Activated CD8-positive, alpha-beta memory T cell treated with anti-CD3 and anti-CD28 coated beads, Interleukin-2, amount 10 ng/mL, durations not matched to agents 7 days and 5 days (primary cell): ENCODE measurements around the gene ARL4D. TPM values are rescaled to one million over a fixed set of nuclear protein-coding genes. Genes with fewer than 3 reads are reported as not detected.
"Not testable (repeated sequence)": the region's sequence is repeated elsewhere in the genome, so short reads cannot be mapped to it uniquely, and the experiment has no call there.

ENCODE experiments used
- ATAC-seq: fragments of 150-1000 bp; cut with Tn5 transposase; one replicate; pipeline ENCODE4 v1.10.0; 2021; ENCODE audit warnings: moderate library complexity
- CTCF ChIA-PET: fragments of 350-600 bp; sonication (Branson Sonifier 250); formaldehyde crosslinking; loops from one replicate; lab custom pipeline; 2021; ENCODE audit warnings: antibody characterized with exemption; lab: Charles Lee
- DNase-seq: peaks from one replicate; pipeline ENCODE4 v3.0.0-alpha.2; 2020
- H3K27ac Mint-ChIP-seq: one replicate; pipeline ENCODE4 v1.8.0; 2021; ENCODE audit warnings: mild to moderate bottlenecking, mixed read lengths
- H3K27me3 Mint-ChIP-seq: one replicate; pipeline ENCODE4 v1.8.0; 2021; ENCODE audit warnings: mixed read lengths
- H3K36me3 Mint-ChIP-seq: one replicate; pipeline ENCODE4 v1.8.0; 2021; ENCODE audit warnings: mild to moderate bottlenecking, mixed read lengths
- H3K4me1 Mint-ChIP-seq: one replicate; pipeline ENCODE4 v1.8.0; 2021; ENCODE audit warnings: mixed read lengths
- H3K4me3 Mint-ChIP-seq: one replicate; pipeline ENCODE4 v1.8.0; 2021; ENCODE audit warnings: mild to moderate bottlenecking, moderate library complexity, mixed read lengths
- H3K9me3 Mint-ChIP-seq: one replicate; pipeline ENCODE4 v1.8.0; 2022; ENCODE audit warnings: low read depth, mixed read lengths
- total RNA-seq, 2 experiments: library from RNA; stranded (reverse); gene quantifications; one replicate each; pipeline ENCODE4 v1.2.3, GENCODE V29; 2021

Gene ARL4D
- total RNA-seq, 2 experiments from 2014 or later = 2.5 to 3.2 TPM

DNA sequence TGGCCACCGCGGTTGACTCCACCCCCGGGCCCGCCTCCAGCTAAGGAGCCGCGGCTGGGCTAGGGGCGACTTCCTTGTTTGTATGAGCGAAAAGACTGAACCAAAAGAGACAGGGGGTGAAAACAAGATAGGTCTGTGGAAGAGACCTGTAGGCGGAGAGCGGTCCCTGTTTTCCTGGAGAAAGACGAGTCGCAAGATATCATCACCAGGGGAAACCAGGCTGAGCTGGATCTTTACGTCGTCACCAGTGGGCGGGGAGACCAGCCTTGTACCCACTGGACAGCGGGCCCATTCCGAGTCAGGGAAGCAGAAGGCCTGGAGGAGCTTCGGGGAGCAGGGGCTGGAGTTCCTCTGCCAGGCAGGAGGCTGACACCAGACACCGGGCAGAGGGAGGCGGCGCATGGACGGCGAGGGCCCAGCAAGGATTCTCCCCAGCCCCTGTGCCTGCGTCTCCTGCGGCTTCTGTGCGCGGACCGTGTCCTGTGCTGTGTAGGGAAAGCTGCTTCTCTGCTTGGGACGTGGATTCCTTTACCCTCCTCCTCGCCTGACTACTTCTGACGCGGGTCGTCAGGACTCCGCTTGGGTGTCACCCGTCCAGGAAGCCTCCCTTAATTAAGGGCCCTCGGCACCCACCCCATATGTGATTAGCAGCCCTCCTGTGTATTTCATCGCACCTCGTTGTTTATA is 10.3 kb upstream of the ARL4D start:
- Mint-ChIP-seq H3K36me3 (no peaks in the 10 kb centered on the region), H3K27me3 (no peaks in the 10 kb centered on the region), H3K27ac (peak overlapping the region; percentile 98), H3K4me1 (peaks cover 21% of the 10 kb centered on the region), H3K4me3 (peak overlapping the region; percentile 97), H3K9me3 (no peaks in the 10 kb centered on the region)
- peak; percentile 79 for ATAC-seq
- CTCF ChIA-PET = interaction anchor here (0.8 to 5.0 kb wide), 10 partner anchors 10 to 313 kb away, joined by 3 to 63 read pairs (median 4); partner anchors contain the start of genes ARL4D and DHX8
- DNase-seq = peak; percentile 94

DNA sequence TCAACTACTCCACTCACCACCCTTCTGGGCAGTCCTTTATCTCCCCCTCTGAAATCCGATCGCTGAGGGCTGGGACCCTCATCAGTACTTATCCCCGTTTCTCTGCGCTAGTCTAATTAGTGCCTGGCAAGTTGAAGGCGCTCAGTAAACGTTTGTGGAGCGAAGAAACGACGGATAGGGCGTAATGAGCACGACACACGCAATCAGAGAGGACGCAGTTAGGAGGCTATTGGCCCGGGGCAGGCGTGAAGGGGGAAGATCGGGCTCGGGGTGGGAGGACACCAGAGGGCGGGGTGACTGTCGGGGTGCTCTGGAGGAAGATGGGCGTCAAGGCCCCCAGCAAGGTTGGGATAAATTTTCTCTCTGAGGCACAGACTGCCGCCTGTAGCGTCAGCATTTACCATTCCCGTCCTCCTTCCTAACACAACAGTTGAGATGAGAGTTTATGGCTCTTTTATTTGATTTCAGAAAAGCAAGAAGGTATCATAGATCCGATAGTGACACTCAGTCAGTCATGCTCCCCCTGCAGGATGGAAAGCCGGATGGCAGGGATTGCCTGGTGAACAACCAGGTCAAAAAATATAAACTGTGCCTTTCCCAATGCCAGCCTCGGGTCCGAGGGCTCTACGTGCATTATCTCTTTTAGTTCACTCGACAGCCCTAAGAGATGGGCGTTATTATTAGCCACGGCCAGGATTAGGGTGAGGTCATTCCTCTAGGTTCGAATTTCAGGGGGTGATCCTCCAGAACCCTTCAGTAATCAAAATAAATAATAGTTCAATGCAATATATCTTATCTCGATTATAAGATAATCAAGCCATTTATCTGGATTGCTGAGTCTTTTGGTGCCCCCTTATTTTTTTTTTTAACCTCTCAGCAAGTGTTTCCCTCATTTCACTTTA is 9.5 kb upstream of the ARL4D start:
- Mint-ChIP-seq H3K4me1 (peaks cover 28% of the 10 kb centered on the region), H3K4me3 (peak overlapping the region; percentile 97), H3K27ac (peak overlapping the region; percentile 98), H3K36me3 (no peaks in the 10 kb centered on the region), H3K9me3 (no peaks in the 10 kb centered on the region), H3K27me3 (no peaks in the 10 kb centered on the region)
- CTCF ChIA-PET = interaction anchor here (0.6 to 5.0 kb wide), 7 partner anchors 9 to 312 kb away, joined by 3 to 63 read pairs (median 10); partner anchors contain the start of genes ARL4D and DHX8
- DNase-seq (peak; percentile 93), ATAC-seq (peak; percentile 82)

DNA sequence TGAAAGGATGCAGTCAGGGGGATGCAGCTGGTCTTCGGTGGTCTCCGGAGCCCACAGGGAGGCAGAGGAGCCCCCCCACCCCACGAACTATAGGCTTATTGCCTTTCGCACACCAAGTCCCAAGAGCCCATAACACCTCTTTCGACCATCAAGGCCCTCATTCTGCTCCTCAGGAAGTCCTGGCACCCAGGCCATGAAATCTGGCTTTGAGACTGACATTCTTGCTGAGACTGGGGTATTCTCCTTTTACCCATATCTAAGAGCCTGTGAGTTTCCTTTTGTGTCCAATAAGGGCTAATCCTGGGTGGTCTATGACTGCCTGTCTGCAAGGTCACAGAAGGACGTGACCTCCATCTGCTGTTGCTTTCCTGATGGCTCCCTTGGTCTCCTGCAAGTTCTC is 6.4 kb upstream of the ARL4D start:
- CTCF ChIA-PET = interaction anchor here (1.2 to 7.6 kb wide), 5 partner anchors 8 to 92 kb away, joined by 3 to 222 read pairs (median 7); partner anchors contain the start of gene DHX8
- ATAC-seq (no peak), DNase-seq (no peak)
- Mint-ChIP-seq H3K4me3 (no peak overlapping the region), H3K36me3 (no peaks in the 10 kb centered on the region), H3K27ac (no peak overlapping the region), H3K9me3 (no peaks in the 10 kb centered on the region), H3K4me1 (peaks cover 28% of the 10 kb centered on the region), H3K27me3 (no peaks in the 10 kb centered on the region)

DNA sequence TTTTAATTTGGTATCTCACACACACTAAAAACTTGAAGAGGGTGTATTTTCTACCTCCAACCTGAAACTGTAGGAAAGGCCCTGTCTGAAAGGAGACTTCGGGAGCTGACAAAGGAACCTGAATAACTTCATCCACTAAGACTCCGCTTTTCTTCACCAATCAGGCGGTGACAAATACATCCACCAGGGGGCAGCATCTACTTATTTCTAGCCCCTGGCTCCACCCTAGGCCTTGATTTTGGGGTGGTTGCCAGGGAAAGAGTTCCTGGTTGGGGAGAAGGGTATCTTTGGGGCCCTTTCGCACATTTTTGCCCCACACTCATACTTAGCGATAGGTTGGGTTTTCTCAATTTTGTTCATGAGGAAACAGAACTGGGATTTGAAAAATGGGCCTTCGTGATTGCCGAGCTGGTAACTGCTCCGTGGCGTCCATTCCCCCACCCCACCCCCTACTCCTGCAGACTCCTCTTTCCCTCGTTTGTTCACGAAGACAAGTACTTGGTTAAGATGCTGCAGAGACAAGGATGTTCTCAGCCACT is 4.8 kb upstream of the ARL4D start:
- no peak overlapping the region for H3K4me3 Mint-ChIP-seq
- H3K36me3 Mint-ChIP-seq = no peaks in the 10 kb centered on the region
- H3K9me3 Mint-ChIP-seq = no peaks in the 10 kb centered on the region
- H3K4me1 Mint-ChIP-seq = peaks cover 31% of the 10 kb centered on the region
- H3K27me3 Mint-ChIP-seq = no peaks in the 10 kb centered on the region
- peak; percentile 94 for DNase-seq
- H3K27ac Mint-ChIP-seq = peak overlapping the region; percentile 43
- CTCF ChIA-PET = interaction anchor here (0.6 to 7.6 kb wide), 33 partner anchors 9 to 280 kb away, joined by 3 to 222 read pairs (median 4); partner anchors contain the start of gene DHX8
- ATAC-seq = peak; percentile 57

DNA sequence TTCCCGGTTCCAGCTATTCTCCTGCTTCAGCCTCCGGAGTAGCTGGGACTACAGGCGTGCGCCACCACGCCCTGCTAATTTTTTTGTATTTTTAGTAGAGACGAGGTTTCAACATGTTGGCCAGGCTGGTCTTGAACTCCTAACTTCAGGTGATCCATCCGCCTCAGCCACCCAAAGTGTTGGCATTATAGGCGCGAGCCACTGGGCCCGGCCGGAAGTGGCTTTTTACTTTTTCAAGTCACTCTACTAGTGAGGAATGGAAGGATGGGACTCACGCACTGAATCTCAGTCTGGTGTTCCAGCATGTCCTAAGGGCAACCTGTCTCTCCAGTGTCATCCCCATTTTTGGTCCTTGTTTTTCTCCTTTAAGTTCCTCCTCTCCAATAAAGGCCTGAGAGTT is 4.1 kb upstream of the ARL4D start:
- not testable (repeated sequence) for ATAC-seq, DNase-seq, H3K36me3 Mint-ChIP-seq, H3K27me3 Mint-ChIP-seq, H3K4me3 Mint-ChIP-seq, H3K9me3 Mint-ChIP-seq, H3K27ac Mint-ChIP-seq
- CTCF ChIA-PET = interaction anchor here (0.7 to 7.6 kb wide), 24 partner anchors 9 to 182 kb away, joined by 3 to 222 read pairs (median 4); partner anchors contain the start of gene DHX8
- peaks cover 30% of the 10 kb centered on the region for H3K4me1 Mint-ChIP-seq

DNA sequence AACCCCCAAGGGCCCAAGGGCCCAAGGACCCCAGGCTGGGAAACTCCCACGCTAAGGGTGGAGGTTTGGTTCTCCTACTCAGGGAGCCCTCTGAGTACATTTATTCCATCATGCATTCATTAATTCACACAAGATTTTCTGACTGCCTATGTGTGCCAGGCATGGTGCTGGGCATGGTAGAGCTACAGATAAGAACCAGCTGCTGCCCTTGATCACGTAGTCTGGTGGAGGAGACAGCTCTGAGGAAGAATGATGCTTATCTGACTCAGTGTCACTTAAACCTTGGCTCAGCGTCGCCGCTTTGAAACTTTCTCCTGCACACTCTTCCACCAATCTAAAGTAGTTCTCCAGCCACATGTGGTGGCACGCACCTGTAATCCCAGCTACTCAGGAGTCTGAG is 3.6 kb upstream of the ARL4D start:
- no peak for ATAC-seq
- no peak overlapping the region for H3K4me3 Mint-ChIP-seq
- H3K9me3 Mint-ChIP-seq = no peaks in the 10 kb centered on the region
- no peak for DNase-seq
- H3K36me3 Mint-ChIP-seq = no peaks in the 10 kb centered on the region
- no peak overlapping the region for H3K27ac Mint-ChIP-seq
- H3K4me1 Mint-ChIP-seq = peaks cover 27% of the 10 kb centered on the region
- H3K27me3 Mint-ChIP-seq = no peaks in the 10 kb centered on the region
- CTCF ChIA-PET = interaction anchor here (1.0 to 7.6 kb wide), 9 partner anchors 8 to 181 kb away, joined by 3 to 222 read pairs (median 10); partner anchors contain the start of gene DHX8

DNA sequence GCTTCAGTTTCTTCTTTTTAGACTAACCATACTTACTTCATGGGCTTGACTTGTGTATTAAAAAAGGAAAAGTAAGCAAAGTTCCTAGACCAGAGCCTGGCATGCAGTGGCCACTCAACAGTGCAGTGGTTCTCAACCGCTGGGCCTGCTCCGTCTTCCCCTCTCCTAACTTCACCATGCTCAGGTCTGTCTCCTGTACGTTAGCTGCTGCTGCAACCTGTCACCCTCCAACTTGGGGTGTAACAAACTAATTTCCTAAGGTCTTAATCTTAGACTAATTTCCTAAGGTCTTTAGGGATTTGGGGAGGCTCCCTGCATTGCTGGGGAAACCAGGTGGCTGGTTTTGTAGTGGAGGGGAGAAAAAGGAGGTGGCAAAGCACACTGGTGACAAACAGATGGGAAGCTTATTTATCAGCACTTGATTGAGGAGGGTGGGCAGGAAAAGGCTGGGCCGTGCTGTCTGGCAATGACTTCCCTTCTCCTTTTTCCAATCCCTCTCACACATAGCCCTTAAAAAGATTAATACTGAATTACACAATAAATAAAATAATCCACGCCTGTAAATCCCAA is 2.2 kb upstream of the ARL4D start:
- CTCF ChIA-PET = interaction anchor here (1.1 to 7.6 kb wide), 3 partner anchors 9 to 88 kb away, joined by 3 to 222 read pairs (median 20); partner anchors contain the start of gene DHX8
- DNase-seq (no peak), ATAC-seq (no peak)
- Mint-ChIP-seq H3K36me3 (no peaks in the 10 kb centered on the region), H3K27me3 (no peaks in the 10 kb centered on the region), H3K9me3 (no peaks in the 10 kb centered on the region), H3K4me3 (no peak overlapping the region), H3K27ac (no peak overlapping the region), H3K4me1 (peaks cover 30% of the 10 kb centered on the region)

DNA sequence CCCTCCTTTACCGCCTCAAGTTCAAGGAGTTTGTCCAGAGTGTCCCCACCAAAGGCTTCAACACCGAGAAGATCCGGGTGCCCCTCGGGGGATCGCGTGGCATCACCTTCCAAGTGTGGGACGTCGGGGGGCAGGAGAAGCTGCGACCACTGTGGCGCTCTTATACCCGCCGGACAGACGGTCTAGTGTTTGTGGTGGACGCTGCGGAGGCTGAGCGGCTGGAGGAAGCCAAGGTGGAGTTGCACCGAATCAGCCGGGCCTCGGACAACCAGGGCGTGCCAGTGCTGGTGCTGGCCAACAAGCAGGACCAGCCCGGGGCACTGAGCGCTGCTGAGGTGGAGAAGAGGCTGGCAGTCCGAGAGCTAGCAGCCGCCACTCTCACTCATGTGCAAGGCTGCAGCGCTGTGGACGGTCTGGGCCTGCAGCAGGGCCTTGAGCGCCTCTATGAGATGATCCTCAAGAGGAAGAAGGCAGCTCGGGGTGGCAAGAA is 1.1 kb downstream of the ARL4D start:
- DNase-seq (no peak), ATAC-seq (no peak)
- Mint-ChIP-seq H3K36me3 (no peaks in the 10 kb centered on the region), H3K27me3 (no peaks in the 10 kb centered on the region), H3K9me3 (no peaks in the 10 kb centered on the region), H3K4me1 (peaks cover 19% of the 10 kb centered on the region), H3K27ac (peak overlapping the region; percentile 55), H3K4me3 (peak overlapping the region; percentile 87)
- CTCF ChIA-PET = interaction anchor here (0.7 to 5.0 kb wide), 9 partner anchors 8 to 87 kb away, joined by 3 to 69 read pairs (median 5); partner anchors contain the start of gene DHX8

DNA sequence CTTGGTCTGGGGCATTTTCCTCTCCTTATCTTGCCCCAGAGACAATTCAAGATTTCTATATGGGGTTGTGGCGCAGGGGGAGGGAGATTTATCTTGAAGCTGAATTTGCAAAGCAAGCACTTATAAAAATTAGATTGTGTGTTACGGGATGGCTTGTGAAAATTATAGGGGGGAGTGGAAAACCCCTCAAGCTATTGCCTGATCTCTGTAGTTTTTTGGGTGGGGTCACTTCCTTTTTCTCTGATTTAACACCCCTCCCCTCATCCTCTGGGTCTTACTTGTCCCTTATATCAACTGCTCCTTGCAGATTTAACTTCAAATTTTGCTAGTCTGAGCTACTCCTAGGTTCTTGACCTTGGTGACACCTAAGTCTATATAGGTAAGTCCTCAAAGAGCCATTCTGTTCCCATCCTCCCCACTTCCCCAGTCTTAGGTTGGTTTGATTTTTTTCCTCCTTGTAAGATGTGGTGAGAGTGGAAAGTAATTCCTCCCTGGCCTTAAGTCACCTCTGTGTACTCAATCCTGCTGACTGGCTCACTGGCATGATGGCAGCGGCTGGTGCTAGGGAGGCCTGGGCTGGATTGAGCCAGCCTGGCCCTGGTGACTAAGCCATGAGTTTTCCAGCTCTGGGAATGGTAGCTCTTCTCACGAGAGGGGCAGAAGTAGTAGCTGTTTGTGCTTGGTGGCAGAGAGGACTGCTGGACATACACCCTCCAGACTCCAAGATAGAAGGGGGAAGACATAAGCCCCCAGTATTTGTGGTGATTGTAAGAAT is 2.3 kb downstream of the ARL4D start:
- H3K9me3 Mint-ChIP-seq = no peaks in the 10 kb centered on the region
- H3K4me3 Mint-ChIP-seq = no peak overlapping the region
- ATAC-seq = no peak
- H3K36me3 Mint-ChIP-seq = no peaks in the 10 kb centered on the region
- CTCF ChIA-PET = interaction anchor here (2.0 to 5.0 kb wide), 2 partner anchors 9 to 82 kb away, joined by 7 to 69 read pairs; partner anchors contain the start of gene DHX8
- H3K27ac Mint-ChIP-seq = no peak overlapping the region
- H3K4me1 Mint-ChIP-seq = peaks cover 16% of the 10 kb centered on the region
- H3K27me3 Mint-ChIP-seq = peaks cover 5% of the 10 kb centered on the region
- no peak for DNase-seq

DNA sequence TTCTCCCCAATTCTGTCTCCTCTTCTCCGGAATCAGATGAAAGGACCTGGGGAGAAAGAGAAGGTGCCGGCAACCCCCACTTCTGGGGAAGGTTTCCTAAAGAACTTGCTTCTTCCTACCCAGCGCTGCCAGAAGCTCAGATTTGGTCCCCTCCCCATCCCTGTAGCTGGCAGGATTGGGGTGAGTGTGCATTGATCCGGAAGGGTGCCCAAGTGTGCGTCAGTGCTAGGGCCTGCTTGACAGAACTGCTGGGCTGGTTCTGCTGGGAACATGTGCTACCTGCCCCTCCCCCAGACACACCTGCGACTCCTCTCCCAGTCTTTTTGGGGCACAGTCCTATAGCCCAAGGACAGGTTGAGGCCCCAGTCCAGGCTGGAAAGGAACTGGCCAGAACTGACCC is 3.3 kb downstream of the ARL4D start:
- peaks cover 15% of the 10 kb centered on the region for H3K4me1 Mint-ChIP-seq
- H3K4me3 Mint-ChIP-seq = no peak overlapping the region
- peaks cover 5% of the 10 kb centered on the region for H3K27me3 Mint-ChIP-seq
- H3K27ac Mint-ChIP-seq = no peak overlapping the region
- no peaks in the 10 kb centered on the region for H3K9me3 Mint-ChIP-seq
- CTCF ChIA-PET = interaction anchor here (2.2 to 5.0 kb wide), 2 partner anchors 8 to 81 kb away, joined by 14 to 69 read pairs; partner anchors contain the start of gene DHX8
- ATAC-seq (no peak), DNase-seq (no peak)
- H3K36me3 Mint-ChIP-seq = no peaks in the 10 kb centered on the region

DNA sequence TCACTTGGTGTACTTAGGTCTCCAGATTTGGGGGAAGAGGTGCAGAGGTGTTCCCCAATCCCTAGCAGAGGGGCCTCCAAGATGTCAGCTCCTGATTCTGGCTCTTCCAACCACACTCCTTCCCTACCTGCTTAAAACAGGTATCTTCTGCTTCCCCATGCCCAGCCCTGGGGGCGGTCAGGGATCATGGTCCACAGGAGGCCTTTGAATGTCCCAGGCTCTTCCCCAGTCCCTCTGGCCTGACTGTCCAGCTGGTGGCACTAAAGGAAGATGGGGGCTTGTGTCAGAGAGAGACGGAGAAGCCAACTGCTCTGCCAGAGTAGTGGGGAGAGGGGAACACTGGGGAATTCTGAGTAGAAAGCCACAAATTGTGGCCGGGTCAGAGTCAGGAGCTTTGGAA is 3.8 kb downstream of the ARL4D start:
- Mint-ChIP-seq H3K36me3 (no peaks in the 10 kb centered on the region), H3K4me3 (no peak overlapping the region), H3K27ac (no peak overlapping the region), H3K27me3 (peaks cover 8% of the 10 kb centered on the region), H3K4me1 (peaks cover 13% of the 10 kb centered on the region), H3K9me3 (no peaks in the 10 kb centered on the region)
- CTCF ChIA-PET = interaction anchor here (1.6 to 5.0 kb wide), 3 partner anchors 8 to 81 kb away, joined by 5 to 69 read pairs (median 14); partner anchors contain the start of gene DHX8
- DNase-seq (no peak), ATAC-seq (no peak)

DNA sequence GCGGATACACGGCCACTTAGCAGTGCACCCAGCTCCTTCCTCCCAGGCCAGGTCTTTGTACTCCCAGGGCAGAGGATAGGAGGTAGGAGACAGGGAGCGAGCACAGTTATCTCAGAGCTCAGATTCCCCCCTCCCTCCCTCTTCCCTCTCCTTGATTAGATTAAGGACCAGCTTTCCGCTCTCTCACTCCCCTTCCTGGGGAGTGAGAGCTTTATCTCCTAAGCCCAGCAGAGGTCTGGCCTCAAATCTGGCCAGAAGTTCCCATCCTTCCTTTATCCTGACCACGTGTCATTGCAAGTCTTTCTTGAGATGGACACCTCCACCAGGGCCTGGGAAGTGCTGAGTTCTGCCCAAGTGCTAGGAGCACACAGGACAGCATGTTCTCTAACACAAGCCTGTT is 5.1 kb downstream of the ARL4D start:
- H3K27me3 Mint-ChIP-seq = peaks cover 10% of the 10 kb centered on the region
- peaks cover 8% of the 10 kb centered on the region for H3K4me1 Mint-ChIP-seq
- no peak overlapping the region for H3K4me3 Mint-ChIP-seq
- H3K9me3 Mint-ChIP-seq = no peaks in the 10 kb centered on the region
- ATAC-seq (no peak), DNase-seq (no peak)
- no peaks in the 10 kb centered on the region for H3K36me3 Mint-ChIP-seq
- no peak overlapping the region for H3K27ac Mint-ChIP-seq
- CTCF ChIA-PET = interaction anchor here (1.1 to 2.2 kb wide), 3 partner anchors 10 to 173 kb away, joined by 3 to 14 read pairs (median 5); partner anchors contain the start of gene DHX8
